IPS-NIHi7 (cell line): ENCODE results near the gene MYO1A.

Source experiments
- DNase-seq: peaks from one replicate; pipeline ENCODE4 v3.0.0; 2012; ENCODE audit warnings: mixed read lengths; ENCODE audit errors: extremely low spot score

The MYO1A gene

DNA sequence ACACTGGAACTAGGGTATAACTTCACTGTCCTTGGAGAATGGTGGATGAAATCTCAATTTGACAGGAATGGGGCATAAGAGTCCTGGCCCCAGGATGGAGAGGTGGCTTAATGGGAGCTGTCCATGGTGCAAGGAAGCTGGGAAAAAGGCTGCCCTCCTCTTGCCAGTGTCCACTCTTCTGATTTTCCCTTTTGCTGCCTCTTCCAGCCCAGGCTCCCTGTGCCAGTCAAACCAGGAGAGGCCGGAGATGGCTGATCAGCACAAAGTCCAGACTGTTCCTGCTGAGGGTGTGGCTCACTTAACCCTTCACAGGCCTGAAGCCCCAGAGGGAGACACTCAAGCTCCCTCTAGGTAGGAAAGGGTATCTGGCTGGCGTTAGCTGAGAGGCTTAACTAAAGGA, at the start of gene MYO1A:
TSS of gene MYO1A (minus strand) at position 240 of the 400 bp plus-strand sequence. CDS start 1,806 bp downstream, outside the sequence.
- peak; percentile 72 for DNase-seq

DNA sequence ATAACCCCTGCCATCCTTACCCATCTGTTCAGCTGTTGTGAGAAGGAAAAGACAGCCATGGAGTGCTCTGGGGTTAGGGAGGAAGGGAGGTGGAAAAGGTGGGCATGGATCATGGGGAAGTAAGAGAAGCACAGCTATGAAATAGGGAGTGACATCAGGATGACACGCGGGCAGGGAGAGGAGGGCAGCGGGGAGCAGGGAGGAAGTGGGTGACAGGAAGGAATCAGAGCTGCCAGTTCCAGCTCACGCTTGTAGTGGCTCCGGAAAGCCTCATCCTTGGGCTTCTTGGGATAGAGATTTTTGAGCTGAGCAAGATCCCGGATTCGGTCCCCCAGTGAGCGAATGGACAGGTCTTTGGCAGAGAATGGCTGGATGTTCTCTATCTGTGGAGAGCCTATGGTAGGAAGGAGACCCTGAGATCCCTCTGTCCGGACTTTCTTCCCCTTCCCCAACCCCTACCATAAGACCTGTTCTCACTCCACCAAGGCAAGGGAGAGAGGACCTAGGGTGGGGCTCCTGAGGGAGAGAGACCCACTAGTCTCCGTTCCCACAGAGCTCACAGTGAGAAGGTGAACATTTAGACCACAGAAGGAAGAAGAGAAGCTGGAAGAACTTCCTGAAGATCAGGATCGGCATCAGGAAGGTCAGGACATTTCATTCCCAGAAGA, 49.3 kb upstream of the MYO1A start:
- DNase-seq: no peak

DNA sequence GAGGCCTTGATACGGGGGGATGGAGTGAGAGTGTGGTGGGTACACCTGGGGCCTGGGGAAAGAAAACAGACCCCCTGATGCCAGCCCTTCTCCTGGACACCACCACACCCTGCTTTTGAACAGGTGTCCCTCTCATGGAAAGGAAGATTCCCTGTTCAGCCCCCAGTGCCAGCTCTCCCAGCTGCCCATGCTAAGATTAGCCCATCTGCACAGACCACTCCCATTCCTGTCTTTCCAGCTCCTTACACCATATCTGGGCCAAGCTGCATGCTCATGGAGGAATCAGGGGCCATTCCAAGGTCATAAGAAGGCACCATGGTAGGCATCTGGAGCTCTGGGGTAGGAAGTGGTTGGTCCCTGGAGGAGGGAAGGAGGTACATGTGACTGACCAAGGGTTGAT, 48.6 kb upstream of the MYO1A start:
- DNase-seq: no peak

DNA sequence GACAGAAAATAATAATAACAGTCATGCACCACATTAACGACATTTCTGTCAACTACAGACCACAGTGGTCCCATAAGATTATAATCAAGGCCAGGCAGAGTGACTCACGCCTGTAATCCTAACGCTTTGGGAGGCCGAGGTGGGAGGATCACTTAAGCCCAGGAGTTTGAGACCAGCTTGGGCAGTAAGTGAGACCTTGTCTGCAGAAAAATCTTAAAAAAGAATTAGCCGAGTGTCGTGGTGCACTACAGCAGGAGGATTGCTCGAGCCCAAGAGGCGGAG, 47.6 kb upstream of the MYO1A start:
- DNase-seq: no peak

DNA sequence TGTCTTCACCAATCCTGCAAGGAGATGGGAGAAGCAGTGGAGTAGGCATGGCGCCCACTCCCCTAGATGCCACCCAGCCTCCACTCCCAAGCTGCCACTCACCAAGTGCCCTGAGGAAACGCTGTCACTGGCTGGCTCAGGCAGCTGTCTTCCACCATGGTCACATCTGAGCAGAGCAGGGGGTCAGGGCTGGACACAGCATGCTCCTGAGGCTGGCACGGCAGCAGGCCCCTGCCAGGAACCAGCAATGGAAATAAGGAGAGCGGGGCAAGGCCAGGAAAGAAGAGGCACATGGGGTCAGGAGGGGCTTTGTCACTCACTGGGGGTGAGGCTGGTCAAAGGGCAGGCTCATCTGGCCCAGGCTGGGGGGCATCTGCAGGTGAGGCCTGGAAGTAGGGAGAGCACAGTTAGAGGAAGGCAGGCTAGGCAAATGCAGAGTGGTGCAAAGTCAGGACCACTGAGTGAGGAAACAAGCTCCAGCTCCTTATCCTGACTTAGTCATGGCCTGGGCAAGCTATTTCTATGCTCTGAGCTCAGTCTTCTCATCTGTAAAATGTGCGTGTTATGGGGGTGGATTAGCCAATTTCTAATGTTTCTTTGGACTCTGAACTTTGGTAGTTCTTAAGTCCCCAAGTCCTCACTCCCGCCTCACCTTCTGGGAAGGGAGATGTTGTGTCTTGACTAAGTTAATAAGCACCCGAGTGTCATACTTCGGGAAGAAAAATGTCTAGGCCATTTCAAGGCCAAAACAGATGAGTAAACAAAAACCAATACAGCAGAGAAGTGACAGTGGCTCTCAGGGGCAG, 47.0 kb upstream of the MYO1A start:
- DNase-seq: no peak

DNA sequence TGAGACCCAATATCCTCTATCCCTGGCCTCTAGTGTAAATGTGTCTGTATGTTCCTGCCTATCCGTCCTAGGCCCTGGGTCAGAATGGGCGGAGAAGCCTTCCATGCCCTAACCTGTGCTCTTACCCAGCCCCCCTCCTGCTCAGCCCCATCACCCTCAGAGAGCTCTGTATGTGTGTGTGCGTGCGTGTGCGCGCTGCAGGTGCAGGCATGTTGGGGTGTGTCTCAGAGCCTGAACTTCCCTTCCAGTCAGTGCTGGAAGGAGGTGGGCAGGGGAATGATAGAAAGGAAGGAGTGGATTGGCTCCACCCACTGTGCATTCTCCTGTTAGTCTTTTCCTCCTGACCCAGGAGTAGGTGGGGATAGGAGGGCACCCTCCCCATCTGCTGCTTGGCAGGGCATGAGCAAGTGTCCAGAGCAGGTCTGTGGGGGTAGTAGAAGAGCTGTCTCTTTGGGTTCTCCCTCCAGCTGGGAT, 46.2 kb upstream of the MYO1A start:
- no peak for DNase-seq

DNA sequence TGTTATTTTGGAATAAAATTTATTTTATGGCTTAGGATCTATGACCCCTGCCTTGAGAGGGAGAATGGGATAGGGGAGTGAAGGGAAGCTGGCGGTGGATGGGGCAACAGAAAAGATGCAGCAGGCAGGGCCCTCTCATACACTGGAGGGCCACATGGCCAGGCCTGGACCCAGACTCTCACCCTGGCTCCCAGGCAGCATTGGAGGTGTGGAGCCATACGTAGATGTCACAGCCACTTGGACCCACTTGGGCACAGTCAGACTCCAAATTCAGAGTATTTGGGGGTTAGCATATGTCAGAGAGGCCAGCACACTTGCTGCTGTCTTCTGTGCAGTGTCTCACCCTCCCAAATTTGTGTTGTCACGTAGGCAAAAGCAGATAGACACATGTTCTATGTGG, 45.5 kb upstream of the MYO1A start:
- no peak for DNase-seq

DNA sequence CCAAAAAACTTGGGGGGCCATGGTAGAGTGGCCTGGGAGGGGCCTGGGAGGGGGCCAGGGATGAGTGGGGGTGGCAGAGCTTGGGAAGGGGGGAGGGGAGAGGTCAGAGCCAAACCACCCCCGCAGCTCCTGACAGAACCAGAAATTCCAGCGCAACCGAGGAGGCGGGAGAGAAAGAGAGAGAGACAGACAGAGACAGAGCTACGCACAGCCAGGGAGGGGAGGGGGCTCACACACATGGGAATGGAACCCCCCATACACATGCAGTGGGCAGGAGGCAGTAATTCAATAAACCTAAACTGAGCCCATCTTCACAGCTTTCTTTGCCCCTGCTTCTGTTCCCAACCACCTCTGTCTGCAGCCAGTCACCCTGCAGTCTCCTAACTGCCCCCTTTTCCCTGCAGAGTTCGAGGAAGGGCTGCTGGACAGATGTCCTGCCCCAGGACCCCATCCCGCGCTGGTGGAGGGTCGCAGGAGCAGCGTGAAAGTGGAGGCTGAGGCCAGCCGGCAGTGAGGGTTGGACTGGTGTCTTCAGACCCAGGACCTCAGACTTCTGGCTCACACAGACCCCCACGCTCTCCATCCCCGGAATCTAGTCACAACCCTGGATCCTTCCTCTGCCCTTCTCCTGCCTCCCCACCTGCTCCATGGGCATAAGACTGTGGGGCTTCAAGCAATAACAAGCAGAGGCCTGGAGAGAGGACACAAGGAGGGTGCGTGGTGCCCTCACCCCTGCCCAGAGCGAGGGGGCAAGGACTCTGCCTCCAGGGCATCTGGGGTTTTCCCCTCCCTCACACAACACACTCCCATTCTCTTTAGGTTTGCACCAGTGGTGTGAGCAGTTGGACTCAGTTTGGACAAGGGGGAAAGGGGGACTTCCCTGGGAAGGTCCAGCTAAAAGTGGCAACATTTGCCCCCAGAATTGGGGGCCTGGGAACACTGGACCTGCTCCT, 44.6 kb upstream of the MYO1A start:
- no peak for DNase-seq

DNA sequence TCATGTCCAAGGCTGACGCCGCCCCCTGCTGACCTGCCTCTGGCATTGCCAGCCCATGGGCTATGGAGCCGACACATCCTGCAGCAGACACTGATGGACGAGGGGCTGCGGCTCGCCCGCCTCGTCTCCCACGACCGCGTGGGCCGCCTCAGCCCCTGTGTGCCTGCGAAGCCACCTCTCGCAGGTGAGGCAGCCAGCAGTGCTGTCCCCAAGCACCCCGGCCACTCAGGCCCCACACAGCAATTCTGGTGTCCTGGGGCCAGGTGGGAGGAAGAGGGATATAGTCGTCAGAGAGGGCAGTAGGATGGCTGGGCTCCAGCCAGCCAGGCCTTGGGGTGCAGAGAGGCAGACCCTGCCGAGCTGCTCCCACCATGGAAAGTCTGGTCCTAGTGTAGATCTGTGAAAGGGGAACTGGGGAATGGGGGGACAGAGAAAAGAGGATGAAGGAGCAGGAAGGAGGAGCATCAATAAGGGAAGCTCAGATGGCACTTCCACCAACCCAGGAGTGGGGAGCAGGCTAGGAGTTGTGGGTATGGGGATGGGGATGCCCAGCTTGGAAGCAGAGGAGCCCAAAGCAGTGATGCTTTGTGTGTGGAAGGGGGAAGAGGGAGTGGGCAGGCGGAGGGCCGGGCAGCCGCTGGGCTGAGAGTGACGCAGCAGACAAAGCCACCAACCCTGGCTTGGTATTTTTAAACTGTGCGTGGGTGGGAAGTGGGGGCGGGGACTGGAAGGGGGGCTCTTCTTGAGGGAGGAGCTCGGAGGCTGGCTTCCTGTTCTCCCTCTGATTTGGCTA, 43.7 kb upstream of the MYO1A start:
- peak; percentile 74 for DNase-seq

DNA sequence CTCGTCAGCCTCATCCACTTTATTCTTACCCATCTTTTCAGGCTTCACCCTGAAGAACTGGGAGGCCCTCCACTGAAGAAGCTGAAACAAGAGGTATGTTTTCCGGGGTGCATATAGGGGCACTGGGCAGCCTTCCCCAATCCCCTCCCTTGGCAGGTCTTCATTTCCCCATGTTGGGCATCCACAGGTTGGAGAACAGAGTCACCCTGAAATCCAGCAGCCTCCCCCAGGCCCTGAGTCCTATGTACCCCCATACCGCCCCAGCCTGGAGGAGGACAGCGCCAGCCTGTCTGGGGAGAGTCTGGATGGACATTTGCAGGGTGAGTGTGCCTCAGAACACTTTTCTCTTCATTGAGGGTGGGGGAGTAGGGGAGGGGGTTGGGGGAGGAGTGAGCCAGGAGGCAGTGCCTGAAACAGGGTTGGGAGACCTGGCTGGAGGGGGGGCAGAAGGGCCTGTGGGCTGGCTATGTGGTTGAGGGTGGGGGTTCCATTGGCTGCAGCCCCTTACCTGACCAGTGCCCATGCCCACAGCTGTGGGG, 43.0 kb upstream of the MYO1A start:
- DNase-seq: no peak

DNA sequence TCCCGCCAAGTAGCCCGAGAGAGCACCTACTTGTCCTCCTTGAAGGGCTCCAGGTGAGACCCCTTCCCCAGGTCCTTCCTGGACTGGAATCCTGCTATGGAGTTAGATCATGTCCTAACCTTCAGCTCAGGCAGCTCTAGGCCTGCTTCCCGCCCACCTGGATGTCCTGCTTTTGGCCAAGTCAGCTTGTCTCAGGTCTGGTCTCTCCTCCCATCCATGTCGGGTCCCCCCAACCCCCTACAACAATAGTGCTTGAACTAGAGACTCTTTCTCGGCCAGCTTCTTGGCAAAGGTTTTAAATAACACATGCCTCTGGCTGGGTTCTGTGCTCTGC, 42.6 kb upstream of the MYO1A start:
- no peak for DNase-seq

DNA sequence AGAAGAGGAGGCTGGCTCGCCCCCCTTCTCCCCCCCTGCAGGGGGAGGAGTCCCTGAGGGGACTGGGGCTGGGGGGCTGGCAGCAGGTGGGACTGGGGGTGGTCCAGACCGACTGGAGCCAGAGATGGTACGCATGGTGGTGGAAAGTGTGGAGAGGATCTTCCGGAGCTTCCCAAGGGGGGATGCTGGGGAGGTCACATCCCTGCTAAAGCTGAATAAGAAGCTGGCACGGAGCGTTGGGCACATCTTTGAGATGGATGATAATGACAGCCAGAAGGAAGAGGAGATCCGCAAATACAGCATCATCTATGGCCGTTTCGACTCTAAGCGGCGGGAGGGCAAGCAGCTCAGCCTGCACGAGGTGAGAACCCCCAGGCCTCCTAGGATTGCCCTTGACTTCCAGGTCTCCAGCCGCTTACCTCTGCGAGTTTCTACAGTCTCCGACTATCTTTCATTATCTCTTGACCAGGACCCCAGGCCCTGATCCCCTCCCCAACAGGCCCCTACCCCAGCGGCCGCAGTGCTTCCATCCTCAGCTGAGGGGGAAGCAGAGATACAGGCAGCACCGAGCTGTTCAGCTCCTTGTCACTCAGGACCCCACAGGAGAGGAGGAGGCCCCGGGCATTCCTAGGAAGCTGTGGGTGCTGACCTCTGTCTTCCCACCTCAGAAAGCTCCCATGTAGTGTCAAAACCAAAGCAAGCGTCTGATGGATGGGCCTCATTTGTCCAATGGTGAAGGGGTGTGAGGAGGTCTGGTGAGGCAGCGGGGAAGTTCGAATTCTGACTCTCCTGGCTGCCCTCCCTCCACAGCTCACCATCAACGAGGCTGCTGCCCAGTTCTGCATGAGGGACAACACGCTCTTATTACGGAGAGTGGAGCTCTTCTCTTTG, 42.0 kb upstream of the MYO1A start:
- DNase-seq: no peak

DNA sequence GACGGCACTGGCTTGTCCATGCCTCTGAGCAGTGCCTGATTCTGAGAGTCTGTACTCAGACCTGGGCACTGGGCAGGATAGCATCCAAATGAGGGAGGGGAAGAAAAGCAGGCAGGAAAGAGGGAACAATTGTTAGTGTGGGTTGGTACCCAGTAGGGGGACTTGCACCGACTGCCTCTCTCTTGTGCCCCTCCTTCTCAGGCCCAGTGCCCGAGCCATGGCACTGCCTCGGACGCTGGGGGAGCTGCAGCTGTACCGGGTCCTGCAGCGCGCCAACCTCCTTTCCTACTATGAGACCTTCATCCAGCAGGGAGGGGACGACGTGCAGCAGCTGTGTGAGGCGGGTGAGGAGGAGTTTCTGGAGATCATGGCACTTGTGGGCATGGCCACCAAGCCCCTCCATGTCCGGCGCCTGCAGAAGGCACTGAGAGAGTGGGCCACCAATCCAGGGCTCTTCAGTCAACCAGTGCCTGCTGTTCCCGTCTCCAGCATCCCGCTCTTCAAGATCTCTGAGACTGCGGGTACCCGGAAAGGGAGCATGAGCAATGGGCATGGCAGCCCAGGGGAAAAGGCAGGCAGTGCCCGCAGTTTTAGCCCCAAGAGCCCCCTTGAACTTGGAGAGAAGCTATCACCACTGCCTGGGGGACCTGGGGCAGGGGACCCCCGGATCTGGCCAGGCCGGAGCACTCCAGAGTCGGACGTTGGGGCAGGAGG, 41.2 kb upstream of the MYO1A start:
- no peak for DNase-seq

DNA sequence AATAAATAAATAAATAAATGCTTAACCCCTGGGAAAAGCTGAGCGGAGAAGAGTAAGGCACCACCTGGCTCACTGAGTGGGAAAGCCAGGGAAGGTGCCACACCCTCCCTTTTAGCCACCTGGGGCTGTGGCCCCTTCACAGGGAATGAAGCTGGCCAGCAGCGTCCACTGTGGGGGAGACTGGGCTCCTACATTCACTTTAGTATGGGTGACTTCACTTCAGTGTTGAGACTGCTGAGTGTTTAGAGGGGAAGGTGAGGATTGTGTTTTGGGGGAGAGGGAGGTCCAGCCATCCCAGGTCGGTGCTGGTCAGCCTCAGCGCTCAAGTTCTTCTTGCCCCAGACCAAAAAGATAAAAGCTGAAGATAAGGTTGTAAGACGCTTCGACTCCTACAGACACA, 40.6 kb upstream of the MYO1A start:
- no peak for DNase-seq

DNA sequence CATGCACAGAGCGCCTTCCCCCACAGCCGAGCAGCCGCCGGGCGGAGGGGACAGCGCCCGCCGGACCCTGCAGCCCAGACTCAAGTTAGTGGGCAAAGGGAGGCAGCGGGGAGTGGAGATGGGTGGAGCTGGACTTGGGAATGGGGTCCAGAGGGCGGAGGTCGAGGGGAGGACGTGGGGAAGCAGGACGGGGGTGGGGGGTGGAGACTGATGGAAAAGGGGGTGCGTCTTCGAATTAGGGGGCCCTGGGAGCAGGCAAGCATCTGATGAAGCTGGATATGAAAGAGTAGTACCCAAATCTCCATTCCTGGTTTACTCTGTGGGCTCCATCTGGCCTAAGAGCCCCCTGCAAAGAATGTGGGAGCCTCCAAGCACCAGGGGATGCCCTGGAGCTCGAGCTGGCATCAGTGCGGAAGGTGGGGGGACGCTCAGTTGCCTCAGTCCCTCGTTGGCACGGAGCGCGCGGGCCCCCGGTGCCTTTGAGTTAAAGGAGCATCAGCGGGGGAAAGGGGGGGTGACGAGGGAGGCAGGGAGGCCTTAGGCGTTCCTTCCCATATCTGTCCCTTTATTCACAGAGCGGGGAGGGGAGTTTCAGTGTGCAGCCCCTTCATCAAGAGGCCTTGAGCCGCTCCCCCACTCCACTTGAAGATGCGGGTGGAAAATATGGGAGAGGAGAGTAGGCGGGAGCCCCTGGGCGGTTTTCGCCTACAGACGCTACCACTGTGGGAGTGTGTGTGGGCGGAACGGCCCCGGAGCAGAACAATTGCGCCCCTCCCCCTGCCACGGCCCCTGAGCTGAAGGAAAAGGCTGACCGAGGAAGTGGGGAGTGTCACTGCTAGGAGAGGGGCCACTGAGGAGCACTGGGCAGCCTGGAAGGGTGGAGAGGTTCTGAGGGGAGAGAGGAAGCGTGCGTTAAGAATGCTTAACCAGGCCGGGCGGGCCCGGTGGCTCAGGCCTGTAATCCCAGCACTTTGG, 39.6 kb upstream of the MYO1A start:
- DNase-seq: no peak

DNA sequence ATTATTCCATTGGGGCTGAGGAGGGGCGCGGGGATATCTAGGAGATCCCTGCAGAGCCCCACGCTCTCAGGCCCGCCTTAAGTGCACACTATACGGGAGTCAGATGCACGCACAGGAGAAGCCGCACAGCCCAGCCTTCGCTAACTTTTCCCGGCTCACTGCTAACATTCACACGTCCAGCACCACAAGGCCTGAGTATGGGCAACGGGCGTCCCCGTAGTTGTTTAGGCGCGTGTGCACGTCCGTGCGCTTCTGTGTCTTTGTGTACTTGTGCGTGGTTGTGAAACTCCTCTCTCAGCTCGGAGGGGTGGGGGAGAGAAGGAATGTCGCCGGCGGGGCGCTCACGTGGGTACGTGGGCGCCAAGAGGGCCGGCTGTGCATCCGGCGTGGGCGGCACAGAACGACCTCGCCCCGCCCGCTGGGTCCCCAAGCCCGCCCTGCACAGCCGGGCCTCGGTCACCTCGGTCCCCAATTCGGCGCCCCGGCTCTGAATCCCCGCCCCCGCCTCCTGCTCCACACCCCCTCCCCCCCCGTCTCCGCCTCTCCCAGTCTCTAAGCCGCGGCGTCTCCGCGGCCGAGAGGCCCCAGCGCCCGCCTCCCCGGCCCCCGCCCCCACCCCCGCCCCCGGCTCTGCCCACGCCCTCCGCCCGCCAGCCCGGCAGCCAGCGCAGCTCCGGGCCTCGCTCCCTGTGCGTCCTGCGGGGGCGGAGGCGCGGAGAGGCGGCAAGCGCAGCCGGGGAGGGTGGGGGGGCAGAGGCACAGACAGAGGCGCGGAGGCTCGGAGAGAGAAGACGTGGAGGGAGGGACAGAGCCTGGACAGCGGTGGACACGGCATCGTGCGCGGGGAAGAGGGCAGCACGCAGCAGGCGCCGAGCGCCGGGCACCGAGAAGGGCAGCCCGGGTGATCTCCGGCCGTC, 38.7 kb upstream of the MYO1A start, which contains the start of gene NAB2:
TSS of gene NAB2 (plus strand) at position 761 of the 917 bp plus-strand sequence. CDS start 158 bp downstream, outside the sequence.
- peak; percentile 85 for DNase-seq

DNA sequence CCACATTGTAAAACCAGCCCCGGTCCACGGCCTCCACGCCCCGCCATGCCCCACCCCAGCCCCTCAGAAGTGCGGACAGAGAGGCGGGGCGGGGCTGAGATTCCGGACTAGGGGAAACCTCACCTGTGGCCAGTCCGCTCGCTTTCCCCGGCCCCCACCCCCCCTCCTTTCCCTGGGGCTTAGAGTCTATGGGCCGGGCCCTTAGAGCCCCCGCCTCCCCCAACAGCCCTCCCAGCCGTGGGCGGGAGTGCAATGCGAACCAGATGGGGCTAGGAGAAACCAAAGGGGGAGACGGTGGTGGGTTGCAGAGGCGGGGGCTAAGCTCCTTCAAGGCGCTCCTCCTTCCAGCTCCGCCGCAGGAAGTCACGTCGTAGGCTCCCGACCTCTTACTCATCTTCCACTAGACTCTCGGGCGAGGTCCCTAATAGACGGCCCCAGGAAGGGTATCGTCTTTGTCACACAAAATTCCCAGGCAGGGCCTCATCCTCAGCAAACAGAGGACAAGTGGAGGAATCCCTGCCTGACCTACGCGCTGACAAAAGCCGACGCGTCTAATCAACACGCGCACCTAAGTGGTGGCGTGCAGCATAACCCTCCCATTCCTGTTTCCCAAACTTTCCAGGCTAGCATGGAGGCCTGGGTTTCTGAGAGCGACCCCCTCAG, 37.9 kb upstream of the MYO1A start:
- DNase-seq: peak; percentile 78
